ENCODE results near the gene RPS18. TPM values are rescaled to one million over a fixed set of nuclear protein-coding genes. Genes with fewer than 3 reads are reported as not detected.

Gene RPS18
- polyA plus RNA-seq, 1 of the 3 experiments (the other 2 are of a cell fraction), result 12,112 TPM

Other genes starting within 250 kb of the RPS18 start
- 1.6 and 1.9 TPM in 2 replicates for gene HLA-DPA1, start 198.4 kb upstream of the RPS18 start, polyA plus RNA-seq (2012; rRNA removed)
- 1.0 and 2.0 TPM in 2 replicates for gene HLA-DPB1, start 196.1 kb upstream of the RPS18 start, polyA plus RNA-seq (2012; rRNA removed)
- gene COL11A2, start 79.6 kb upstream of the RPS18 start, polyA plus RNA-seq (2012; rRNA removed), result 0.99 and 1.1 TPM in 2 replicates
- 45.8 and 61.0 TPM in 2 replicates for gene RXRB, start 71.4 kb upstream of the RPS18 start, polyA plus RNA-seq (2012; rRNA removed)
- gene SLC39A7, start 71.2 kb upstream of the RPS18 start, polyA plus RNA-seq (2012; rRNA removed), result 129 and 138 TPM in 2 replicates
- gene HSD17B8, start 67.4 kb upstream of the RPS18 start, polyA plus RNA-seq (2012; rRNA removed), result 33.5 and 37.5 TPM in 2 replicates
- 55.1 and 61.3 TPM in 2 replicates for gene RING1, start 63.6 kb upstream of the RPS18 start, polyA plus RNA-seq (2012; rRNA removed)
- gene VPS52, start 199 bp upstream of the RPS18 start, polyA plus RNA-seq (2012; rRNA removed), result 74.0 and 90.7 TPM in 2 replicates
- 0.55 and 0.56 TPM in 2 replicates for gene B3GALT4, start 5.0 kb downstream of the RPS18 start, polyA plus RNA-seq (2012; rRNA removed)
- 153 and 172 TPM in 2 replicates for gene WDR46, start 17.2 kb downstream of the RPS18 start, polyA plus RNA-seq (2012; rRNA removed)
- 182 and 213 TPM in 2 replicates for gene PFDN6, start 17.5 kb downstream of the RPS18 start, polyA plus RNA-seq (2012; rRNA removed)
- 59.4 and 71.2 TPM in 2 replicates for gene RGL2, start 26.9 kb downstream of the RPS18 start, polyA plus RNA-seq (2012; rRNA removed)
- gene TAPBP, start 42.0 kb downstream of the RPS18 start, polyA plus RNA-seq (2012; rRNA removed), result 27.9 and 44.5 TPM in 2 replicates
- gene ZBTB22, start 45.7 kb downstream of the RPS18 start, polyA plus RNA-seq (2012; rRNA removed), result 19.5 and 22.2 TPM in 2 replicates
- gene DAXX, start 50.9 kb downstream of the RPS18 start, polyA plus RNA-seq (2012; rRNA removed), result 46.9 and 51.4 TPM in 2 replicates
- gene KIFC1, start 119.7 kb downstream of the RPS18 start, polyA plus RNA-seq (2012; rRNA removed), result 29.6 and 35.9 TPM in 2 replicates
- 48.7 and 59.0 TPM in 2 replicates for gene PHF1, start 138.9 kb downstream of the RPS18 start, polyA plus RNA-seq (2012; rRNA removed)
- gene CUTA, start 146.0 kb downstream of the RPS18 start, polyA plus RNA-seq (2012; rRNA removed), result 349 and 444 TPM in 2 replicates
- gene SYNGAP1, start 148.0 kb downstream of the RPS18 start, polyA plus RNA-seq (2012; rRNA removed), result 5.9 and 8.8 TPM in 2 replicates
- gene ZBTB9, start 182.5 kb downstream of the RPS18 start, polyA plus RNA-seq (2012; rRNA removed), result 5.7 and 5.9 TPM in 2 replicates